Karpas-422 (cell line): Measurements from ENCODE around the gene HSPG2. TPM values are rescaled to one million over a fixed set of nuclear protein-coding genes. Genes with fewer than 3 reads are reported as not detected.

Source experiments
- DNase-seq: peaks from one replicate; pipeline ENCODE4 v3.0.0-alpha.2; 2015
- H2AFZ ChIP-seq: fragments of 200-600 bp; sonication (generic); 2 replicates; pipeline ENCODE4 v1.6.1; 2014; ENCODE audit warnings: antibody characterized with exemption, low read length, mixed read lengths
- H3K27ac ChIP-seq: fragments of 200-600 bp; sonication (generic); 2 replicates; pipeline ENCODE4 v1.5.1; 2014; ENCODE audit warnings: mild to moderate bottlenecking, low read length, moderate library complexity
- H3K27me3 ChIP-seq: fragments of 200-600 bp; sonication (generic); 2 replicates; pipeline ENCODE4 v1.6.1; 2014; ENCODE audit warnings: low read length, mixed read lengths
- H3K36me3 ChIP-seq: fragments of 200-600 bp; sonication (generic); 2 replicates; pipeline ENCODE4 v1.6.1; 2014; ENCODE audit warnings: low read length, mixed read lengths; ENCODE audit not compliant: insufficient read depth
- H3K4me1 ChIP-seq: fragments of 200-600 bp; sonication (generic); 2 replicates; pipeline ENCODE4 v1.6.1; 2014; ENCODE audit warnings: mild to moderate bottlenecking, low read length, mixed read lengths
- H3K4me2 ChIP-seq: fragments of 200-600 bp; sonication (generic); 2 replicates; pipeline ENCODE4 v1.6.1; 2014; ENCODE audit warnings: low read length, low read depth, mild to moderate bottlenecking; ENCODE audit not compliant: poor library complexity, severe bottlenecking
- H3K4me3 ChIP-seq: fragments of 200-600 bp; sonication (generic); 2 replicates; pipeline ENCODE4 v1.5.1; 2014; ENCODE audit warnings: mild to moderate bottlenecking, antibody characterized with exemption, low read length, mixed read lengths
- H3K79me2 ChIP-seq: fragments of 200-600 bp; sonication (generic); 2 replicates; pipeline ENCODE4 v1.6.1; 2014; ENCODE audit warnings: mild to moderate bottlenecking, low read length, mixed read lengths
- H3K9ac ChIP-seq: fragments of 200-600 bp; sonication (generic); 2 replicates; pipeline ENCODE4 v1.6.0; 2014; ENCODE audit warnings: low read length
- H3K9me2 ChIP-seq: fragments of 200-600 bp; sonication (generic), shearing (Covaris generic); replicated peaks from 2 replicates; pipeline ENCODE4 v1.6.0; 2014; ENCODE audit warnings: mild to moderate bottlenecking, low read length, moderate library complexity; ENCODE audit not compliant: insufficient read depth
- H3K9me3 ChIP-seq: fragments of 300-700, 200-600 bp; sonication (generic); 2 replicates; pipeline ENCODE4 v1.6.1; 2014; ENCODE audit warnings: low read length, mixed read lengths
- H4K20me1 ChIP-seq: fragments of 200-600 bp; sonication (generic); 2 replicates; pipeline ENCODE4 v1.6.1; 2014; ENCODE audit warnings: mild to moderate bottlenecking, antibody characterized with exemption, low read length, low read depth; ENCODE audit not compliant: insufficient read depth
- total RNA-seq: library from RNA; depleted of rRNA; stranded (reverse); fragments of >200 nt; shearing (Covaris generic); gene quantifications from 2 replicates; pipeline ENCODE4 v1.2.3, GENCODE V29; 2014; ENCODE audit warnings: low replicate concordance

Gene HSPG2
- total RNA-seq, 1 experiment from 2014 or later: not detected

DNA sequence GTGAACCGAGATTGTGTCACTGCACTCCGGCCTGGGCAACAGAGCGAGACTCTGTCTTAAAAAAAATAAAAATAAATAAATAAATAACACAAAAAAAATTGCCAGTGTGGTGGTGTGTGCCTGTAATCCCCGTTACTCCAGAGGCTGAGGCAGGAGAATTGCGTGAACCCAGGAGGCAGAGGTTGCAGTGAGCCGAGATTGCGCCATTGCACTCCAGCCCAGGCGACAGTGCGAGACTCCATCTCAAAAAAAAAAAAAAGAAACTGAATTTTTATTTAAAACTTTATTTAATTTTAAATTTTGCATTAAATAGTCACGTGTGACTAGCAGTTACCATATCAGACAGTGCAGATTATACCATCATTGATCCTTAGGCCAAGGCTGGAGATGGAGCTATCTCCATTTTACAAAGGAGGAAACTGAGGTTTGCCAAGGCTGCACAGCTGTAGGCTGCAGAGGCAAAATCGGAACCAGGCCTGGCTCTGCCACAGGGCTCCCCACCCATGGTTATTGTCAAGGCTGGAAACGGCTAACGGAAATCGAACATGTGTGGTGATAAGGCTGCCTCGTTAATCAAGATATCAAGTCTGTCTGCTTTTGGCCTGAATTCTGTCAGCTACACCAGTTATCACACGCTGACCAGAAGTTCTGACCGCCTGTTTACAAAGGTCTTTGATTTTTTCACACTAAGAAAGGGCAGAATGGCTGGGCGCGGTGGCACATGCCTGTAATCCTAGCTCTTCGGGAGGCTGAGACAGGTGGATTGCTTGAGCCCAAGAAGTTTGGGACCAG is 20.5 kb downstream of the HSPG2 start:
- H2AFZ ChIP-seq: no peak overlapping the region
- H3K9ac ChIP-seq: no peak overlapping the region

DNA sequence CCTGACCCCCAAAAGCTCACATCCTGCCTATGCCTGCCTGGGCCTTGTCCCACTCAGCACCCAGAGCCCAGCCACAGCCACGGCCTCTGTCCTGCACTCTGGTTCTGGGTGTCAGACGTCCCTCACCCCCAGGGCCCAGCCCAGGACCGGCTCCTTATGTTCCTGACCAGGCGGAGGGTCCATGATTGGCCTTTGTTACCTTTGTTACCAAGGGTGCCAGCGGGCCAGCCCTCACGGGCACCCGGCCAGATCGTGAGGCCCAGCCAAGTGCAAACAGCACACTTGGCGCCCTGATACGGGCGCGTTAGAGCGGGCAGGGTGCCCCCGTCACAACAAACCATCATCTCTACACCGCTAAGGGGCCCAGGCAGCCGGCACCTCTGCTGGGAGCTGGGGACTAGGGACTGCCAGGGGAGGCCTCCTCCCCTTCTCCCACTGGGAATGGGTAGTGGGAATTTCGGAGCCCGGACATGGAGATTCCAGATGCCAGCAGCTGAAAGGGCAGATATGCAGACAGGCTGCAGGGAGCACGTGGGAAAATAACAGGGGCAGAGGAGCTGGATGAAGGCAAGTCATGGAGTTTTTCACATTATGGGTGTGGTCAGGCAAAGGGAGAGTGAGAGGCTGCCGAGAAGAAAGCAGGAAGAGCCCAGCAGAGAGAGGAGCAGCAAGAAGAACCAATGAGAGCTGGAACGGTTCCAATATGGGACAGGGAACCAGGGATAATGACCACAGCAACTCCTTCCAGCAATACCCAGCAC is 22.1 kb downstream of the HSPG2 start:
- no peaks in the 10 kb centered on the region for H3K9me3 ChIP-seq
- no peaks in the 10 kb centered on the region for H3K9me2 ChIP-seq
- no peak overlapping the region for H2AFZ ChIP-seq
- H3K79me2 ChIP-seq: no peaks in the 10 kb centered on the region
- H3K27me3 ChIP-seq: no peaks in the 10 kb centered on the region
- no peak overlapping the region for H3K4me3 ChIP-seq
- DNase-seq: no peak
- no peaks in the 10 kb centered on the region for H3K4me1 ChIP-seq
- no peak overlapping the region for H3K27ac ChIP-seq
- no peaks in the 10 kb centered on the region for H3K36me3 ChIP-seq
- no peak overlapping the region for H3K9ac ChIP-seq
- no peak overlapping the region for H3K4me2 ChIP-seq
- no peaks in the 10 kb centered on the region for H4K20me1 ChIP-seq

More for the DNA sequence above, 20.5 kb downstream of the HSPG2 start:
- Histone ChIP-seq H4K20me1 (no peaks in the 10 kb centered on the region), H3K4me2 (no peak overlapping the region), H3K27ac (no peak overlapping the region), H3K4me1 (no peaks in the 10 kb centered on the region), H3K9me2 (no peaks in the 10 kb centered on the region), H3K9me3 (no peaks in the 10 kb centered on the region), H3K27me3 (no peaks in the 10 kb centered on the region), H3K36me3 (no peaks in the 10 kb centered on the region), H3K79me2 (no peaks in the 10 kb centered on the region), H3K4me3 (no peak overlapping the region)
- no peak for DNase-seq

DNA sequence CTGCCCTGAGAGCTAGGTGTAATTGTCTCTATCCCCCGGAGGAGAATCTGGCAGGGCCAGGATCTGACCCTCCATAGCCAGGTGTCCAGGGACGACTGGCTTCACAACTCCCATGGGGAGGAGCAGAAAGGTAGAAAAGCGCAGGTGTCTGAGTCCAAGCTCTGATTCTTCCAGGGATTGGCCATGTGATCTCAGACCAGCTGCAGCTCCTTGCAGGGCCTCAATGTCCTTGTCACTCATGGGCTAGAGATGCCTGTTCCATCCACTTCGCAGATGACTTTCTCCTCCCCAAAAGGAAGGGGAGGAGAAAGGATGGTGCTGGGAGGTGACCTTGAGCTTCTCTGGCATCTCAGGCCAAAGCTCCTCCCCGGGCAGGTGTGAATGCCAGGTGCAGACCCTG is 22.7 kb downstream of the HSPG2 start:
- no peaks in the 10 kb centered on the region for H3K79me2 ChIP-seq
- H3K4me2 ChIP-seq: no peak overlapping the region
- H4K20me1 ChIP-seq: no peaks in the 10 kb centered on the region
- H3K27me3 ChIP-seq: no peaks in the 10 kb centered on the region
- no peak overlapping the region for H2AFZ ChIP-seq
- H3K9me3 ChIP-seq: no peaks in the 10 kb centered on the region
- H3K9ac ChIP-seq: no peak overlapping the region
- no peak overlapping the region for H3K27ac ChIP-seq
- no peaks in the 10 kb centered on the region for H3K4me1 ChIP-seq
- H3K36me3 ChIP-seq: no peaks in the 10 kb centered on the region
- no peaks in the 10 kb centered on the region for H3K9me2 ChIP-seq
- H3K4me3 ChIP-seq: no peak overlapping the region
- no peak for DNase-seq

DNA sequence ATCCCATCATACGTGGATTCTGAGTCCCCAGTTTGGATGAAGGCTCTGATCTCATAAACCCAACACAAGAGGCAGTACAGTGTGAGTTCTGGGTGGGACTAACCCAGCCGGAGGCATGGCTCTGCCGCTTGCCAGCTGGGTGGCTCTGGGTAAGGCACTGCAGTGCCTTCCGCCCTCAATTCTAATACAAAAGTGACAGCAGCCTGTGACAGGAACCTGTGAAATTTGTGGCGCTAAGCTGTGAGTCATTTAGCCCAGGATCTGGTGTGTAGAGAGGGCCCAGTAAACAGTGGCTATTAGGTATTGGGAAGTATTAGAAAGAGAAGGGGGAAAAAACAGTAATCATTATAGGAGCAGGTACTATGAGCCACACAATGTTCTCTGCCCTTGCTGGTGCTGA is 23.3 kb downstream of the HSPG2 start:
- H2AFZ ChIP-seq: no peak overlapping the region
- H3K4me3 ChIP-seq: no peak overlapping the region
- no peaks in the 10 kb centered on the region for H3K4me1 ChIP-seq
- no peak for DNase-seq
- no peaks in the 10 kb centered on the region for H3K9me2 ChIP-seq
- H3K27ac ChIP-seq: no peak overlapping the region
- no peak overlapping the region for H3K4me2 ChIP-seq
- no peaks in the 10 kb centered on the region for H4K20me1 ChIP-seq
- no peaks in the 10 kb centered on the region for H3K79me2 ChIP-seq
- H3K36me3 ChIP-seq: no peaks in the 10 kb centered on the region
- no peak overlapping the region for H3K9ac ChIP-seq
- H3K9me3 ChIP-seq: no peaks in the 10 kb centered on the region
- H3K27me3 ChIP-seq: no peaks in the 10 kb centered on the region

DNA sequence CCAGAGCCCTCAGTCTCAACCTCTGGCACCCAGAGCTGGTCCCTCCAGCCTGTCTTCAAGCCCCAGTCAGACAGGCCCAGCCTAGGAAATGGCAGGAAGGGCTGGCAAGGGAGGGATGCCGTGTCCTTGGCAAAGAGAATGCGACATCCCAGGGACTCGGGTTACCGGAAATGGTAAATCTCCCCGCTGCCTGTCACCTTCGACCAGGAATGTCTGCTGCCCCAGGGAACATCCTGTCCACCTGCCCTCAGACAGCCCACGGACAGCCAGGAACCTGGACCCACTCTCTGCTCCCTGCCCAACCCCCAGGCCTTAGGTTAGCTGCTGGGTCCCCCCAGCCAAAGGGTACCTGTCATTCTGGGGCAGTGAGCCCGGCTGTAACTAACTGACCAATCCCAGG is 23.9 kb downstream of the HSPG2 start:
- Histone ChIP-seq H3K4me3 (no peak overlapping the region), H2AFZ (no peak overlapping the region), H3K36me3 (no peaks in the 10 kb centered on the region), H3K27me3 (no peaks in the 10 kb centered on the region), H3K4me1 (no peaks in the 10 kb centered on the region), H3K9ac (no peak overlapping the region), H3K9me3 (no peaks in the 10 kb centered on the region), H3K4me2 (no peak overlapping the region), H3K79me2 (no peaks in the 10 kb centered on the region), H3K27ac (no peak overlapping the region), H3K9me2 (no peaks in the 10 kb centered on the region), H4K20me1 (no peaks in the 10 kb centered on the region)
- DNase-seq: no peak

DNA sequence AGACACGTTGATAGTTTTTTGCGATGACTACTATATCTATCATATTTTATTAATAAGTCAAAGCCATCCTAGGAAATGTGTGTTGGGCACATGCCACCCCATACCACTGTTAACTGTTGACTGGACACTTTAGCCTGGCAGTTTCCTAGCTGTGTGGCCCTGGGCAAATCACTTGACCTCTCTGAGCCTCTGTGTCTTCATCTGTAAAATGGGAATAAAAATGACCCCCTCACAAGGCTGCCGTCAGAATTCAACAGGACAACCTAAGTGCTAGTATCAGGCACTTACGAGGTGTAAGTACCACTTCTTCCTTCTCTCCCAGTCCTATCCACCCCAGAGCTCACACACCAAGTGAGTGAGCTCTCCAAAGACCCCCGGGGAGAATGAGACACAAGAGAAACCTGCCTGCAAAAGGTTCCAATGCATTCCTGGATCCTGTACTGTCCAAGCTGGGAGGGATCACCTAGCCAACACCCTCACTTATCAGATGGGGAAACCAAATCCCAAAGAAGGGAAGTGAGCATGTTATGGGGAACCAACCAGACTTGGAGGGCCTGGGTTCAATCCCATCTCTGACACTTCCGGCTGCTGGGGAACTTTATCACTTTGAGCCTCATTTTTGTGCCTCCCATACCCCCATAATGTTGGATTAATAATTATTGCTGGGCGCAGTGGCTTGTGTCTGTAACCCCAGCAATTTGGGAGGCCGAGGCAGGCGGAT is 24.9 kb downstream of the HSPG2 start:
- no peak overlapping the region for H3K27ac ChIP-seq
- H4K20me1 ChIP-seq: no peaks in the 10 kb centered on the region
- H3K27me3 ChIP-seq: no peaks in the 10 kb centered on the region
- H3K79me2 ChIP-seq: no peaks in the 10 kb centered on the region
- DNase-seq: no peak
- no peak overlapping the region for H2AFZ ChIP-seq
- no peak overlapping the region for H3K4me3 ChIP-seq
- H3K4me1 ChIP-seq: no peaks in the 10 kb centered on the region
- no peaks in the 10 kb centered on the region for H3K9me2 ChIP-seq
- no peak overlapping the region for H3K9ac ChIP-seq
- no peak overlapping the region for H3K4me2 ChIP-seq
- no peaks in the 10 kb centered on the region for H3K9me3 ChIP-seq
- H3K36me3 ChIP-seq: no peaks in the 10 kb centered on the region

DNA sequence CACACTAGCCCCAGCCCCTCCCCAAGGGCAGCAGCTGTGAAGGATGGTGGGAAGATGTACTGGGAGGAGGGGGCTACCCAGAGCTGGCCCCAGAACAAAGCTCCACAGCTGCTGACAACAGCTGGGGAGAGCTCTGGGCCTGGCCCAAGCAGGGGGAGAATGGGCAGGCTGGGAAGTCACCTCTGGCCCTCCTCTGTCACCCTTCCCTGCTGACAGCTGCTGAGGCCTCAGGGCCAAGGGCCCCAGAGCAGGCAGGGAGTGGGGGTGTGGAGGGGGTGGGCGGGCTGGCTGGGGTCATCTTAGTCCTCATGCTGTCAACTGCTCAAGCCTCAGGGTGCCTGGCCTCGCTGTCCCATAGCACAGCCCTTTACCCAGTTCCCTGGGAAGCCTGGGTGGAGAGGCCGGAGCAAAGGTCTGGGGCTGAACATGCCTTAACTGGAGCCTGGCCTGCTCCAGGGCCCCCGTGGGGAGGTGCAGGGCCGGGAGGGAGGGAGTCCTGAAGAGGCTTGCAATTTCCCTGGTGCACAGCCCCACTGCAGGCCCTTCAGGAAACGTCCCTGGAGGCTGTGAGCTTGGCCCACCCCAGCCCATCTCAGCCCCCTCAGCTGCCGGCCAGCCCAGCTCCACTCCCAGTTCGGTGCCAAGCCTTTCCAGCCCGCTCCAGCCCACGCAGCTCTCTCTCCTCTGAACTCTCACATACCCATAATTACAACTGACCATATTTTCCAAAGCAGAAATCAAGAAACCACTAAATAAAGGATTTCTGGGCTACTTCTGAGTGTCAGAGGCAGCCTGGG is 25.7 kb downstream of the HSPG2 start:
- no peaks in the 10 kb centered on the region for H4K20me1 ChIP-seq
- no peaks in the 10 kb centered on the region for H3K4me1 ChIP-seq
- H3K27ac ChIP-seq: no peak overlapping the region
- DNase-seq: no peak
- H3K36me3 ChIP-seq: no peaks in the 10 kb centered on the region
- H3K4me3 ChIP-seq: no peak overlapping the region
- no peaks in the 10 kb centered on the region for H3K27me3 ChIP-seq
- no peaks in the 10 kb centered on the region for H3K9me3 ChIP-seq
- H2AFZ ChIP-seq: no peak overlapping the region
- H3K4me2 ChIP-seq: no peak overlapping the region
- H3K79me2 ChIP-seq: no peaks in the 10 kb centered on the region
- H3K9me2 ChIP-seq: no peaks in the 10 kb centered on the region
- H3K9ac ChIP-seq: no peak overlapping the region
